ENCODE measurements around the gene ZFYVE28.

The ZFYVE28 gene

GRCh38 chr4:2336659-2337058 lies 81.8 kb downstream of the ZFYVE28 start:
- Histone ChIP-seq H3K36me3 (ENCODE audit: insufficient read depth, insufficient read length, low read length) (no peaks in the 10 kb centered on the region), H3K4me1 (ENCODE audit: insufficient read depth, insufficient read length) (peaks cover 2% of the 10 kb centered on the region), H3K27me3 (ENCODE audit: insufficient read depth, insufficient read length) (no peaks in the 10 kb centered on the region), H3K9ac (ENCODE audit: insufficient read length, low read depth) (no peak overlapping the region), H3K4me3 (ENCODE audit: insufficient read length, low read depth) (no peak overlapping the region), H3K9me3 (ENCODE audit: insufficient read depth, low read length) (no peaks in the 10 kb centered on the region)
- no peak for TF ChIP-seq YY1 (IDR thresholded peaks at IDR 0.05; ENCODE audit: insufficient read depth, insufficient read length)
- no peak for TF ChIP-seq ZNF274 (IDR thresholded peaks at IDR 0.05; ENCODE audit: low read depth, low read length)
- TF ChIP-seq SUZ12 (IDR thresholded peaks at IDR 0.05; ENCODE audit: extremely low read depth, insufficient read depth, insufficient read length) = no peak
- no peak for DNase-seq (ENCODE audit: low read depth, low spot score)

- Histone ChIP-seq H3K4me1 (ENCODE audit: insufficient read depth, insufficient read length) (peaks cover 5% of the 10 kb centered on the region), H3K9ac (ENCODE audit: insufficient read length, low read depth) (no peak overlapping the region), H3K4me3 (ENCODE audit: insufficient read length, low read depth) (no peak overlapping the region), H3K9me3 (ENCODE audit: insufficient read depth, low read length) (no peaks in the 10 kb centered on the region), H3K27me3 (ENCODE audit: insufficient read depth, insufficient read length) (no peaks in the 10 kb centered on the region), H3K36me3 (ENCODE audit: insufficient read depth, insufficient read length, low read length) (no peaks in the 10 kb centered on the region)
- no peak for DNase-seq (ENCODE audit: low read depth, low spot score)
- TF ChIP-seq SUZ12 (IDR thresholded peaks at IDR 0.05; ENCODE audit: extremely low read depth, insufficient read depth, insufficient read length) (no peak), ZNF274 (IDR thresholded peaks at IDR 0.05; ENCODE audit: low read depth, low read length) (no peak), YY1 (IDR thresholded peaks at IDR 0.05; ENCODE audit: insufficient read depth, insufficient read length) (no peak)
Measured at GRCh38 chr4:2335729-2336101, 82.7 kb downstream of the ZFYVE28 start.

- Histone ChIP-seq H3K4me1 (ENCODE audit: insufficient read depth, insufficient read length) (peaks cover 7% of the 10 kb centered on the region), H3K9me3 (ENCODE audit: insufficient read depth, low read length) (no peaks in the 10 kb centered on the region), H3K4me3 (ENCODE audit: insufficient read length, low read depth) (no peak overlapping the region), H3K27me3 (ENCODE audit: insufficient read depth, insufficient read length) (no peaks in the 10 kb centered on the region), H3K9ac (ENCODE audit: insufficient read length, low read depth) (no peak overlapping the region), H3K36me3 (ENCODE audit: insufficient read depth, insufficient read length, low read length) (no peaks in the 10 kb centered on the region)
- TF ChIP-seq YY1 (IDR thresholded peaks at IDR 0.05; ENCODE audit: insufficient read depth, insufficient read length) = no peak
- TF ChIP-seq ZNF274 (IDR thresholded peaks at IDR 0.05; ENCODE audit: low read depth, low read length) = no peak
- TF ChIP-seq SUZ12 (IDR thresholded peaks at IDR 0.05; ENCODE audit: extremely low read depth, insufficient read depth, insufficient read length) = no peak
- no peak for DNase-seq (ENCODE audit: low read depth, low spot score)
Measured at GRCh38 chr4:2334826-2335728, 83.4 kb downstream of the ZFYVE28 start.

GRCh38 chr4:2333916-2334644 lies 84.4 kb downstream of the ZFYVE28 start:
- Histone ChIP-seq H3K36me3 (ENCODE audit: insufficient read depth, insufficient read length, low read length) (no peaks in the 10 kb centered on the region), H3K27me3 (ENCODE audit: insufficient read depth, insufficient read length) (no peaks in the 10 kb centered on the region), H3K4me1 (ENCODE audit: insufficient read depth, insufficient read length) (peaks cover 7% of the 10 kb centered on the region), H3K4me3 (ENCODE audit: insufficient read length, low read depth) (no peak overlapping the region), H3K9me3 (ENCODE audit: insufficient read depth, low read length) (no peaks in the 10 kb centered on the region), H3K9ac (ENCODE audit: insufficient read length, low read depth) (no peak overlapping the region)
- no peak for DNase-seq (ENCODE audit: low read depth, low spot score)
- TF ChIP-seq SUZ12 (IDR thresholded peaks at IDR 0.05; ENCODE audit: extremely low read depth, insufficient read depth, insufficient read length) = no peak
- TF ChIP-seq ZNF274 (IDR thresholded peaks at IDR 0.05; ENCODE audit: low read depth, low read length) = no peak
- no peak for TF ChIP-seq YY1 (IDR thresholded peaks at IDR 0.05; ENCODE audit: insufficient read depth, insufficient read length)

- peaks cover 7% of the 10 kb centered on the region for H3K4me1 ChIP-seq (ENCODE audit: insufficient read depth, insufficient read length)
- no peak for DNase-seq (ENCODE audit: low read depth, low spot score)
- no peak overlapping the region for H3K9ac ChIP-seq (ENCODE audit: insufficient read length, low read depth)
- TF ChIP-seq ZNF274 (IDR thresholded peaks at IDR 0.05; ENCODE audit: low read depth, low read length) = no peak
- no peak for TF ChIP-seq YY1 (IDR thresholded peaks at IDR 0.05; ENCODE audit: insufficient read depth, insufficient read length)
- no peak for TF ChIP-seq SUZ12 (IDR thresholded peaks at IDR 0.05; ENCODE audit: extremely low read depth, insufficient read depth, insufficient read length)
- no peaks in the 10 kb centered on the region for H3K36me3 ChIP-seq (ENCODE audit: insufficient read depth, insufficient read length, low read length)
- H3K4me3 ChIP-seq (ENCODE audit: insufficient read length, low read depth) = no peak overlapping the region
- H3K27me3 ChIP-seq (ENCODE audit: insufficient read depth, insufficient read length) = no peaks in the 10 kb centered on the region
- H3K9me3 ChIP-seq (ENCODE audit: insufficient read depth, low read length) = no peaks in the 10 kb centered on the region
Measured at GRCh38 chr4:2333356-2333841, 85.0 kb downstream of the ZFYVE28 start.

- no peak for DNase-seq (ENCODE audit: low read depth, low spot score)
- Histone ChIP-seq H3K9ac (ENCODE audit: insufficient read length, low read depth) (no peak overlapping the region), H3K27me3 (ENCODE audit: insufficient read depth, insufficient read length) (no peaks in the 10 kb centered on the region), H3K9me3 (ENCODE audit: insufficient read depth, low read length) (0 out of 2 replicates have a peak, but pooled peaks cover under 1% of the 10 kb centered on the region), H3K36me3 (ENCODE audit: insufficient read depth, insufficient read length, low read length) (no peaks in the 10 kb centered on the region), H3K4me3 (ENCODE audit: insufficient read length, low read depth) (no peak overlapping the region), H3K4me1 (ENCODE audit: insufficient read depth, insufficient read length) (peaks cover 7% of the 10 kb centered on the region)
- TF ChIP-seq YY1 (IDR thresholded peaks at IDR 0.05; ENCODE audit: insufficient read depth, insufficient read length) (no peak), SUZ12 (IDR thresholded peaks at IDR 0.05; ENCODE audit: extremely low read depth, insufficient read depth, insufficient read length) (no peak)
Measured at GRCh38 chr4:2332976-2333319, 85.5 kb downstream of the ZFYVE28 start.
